ENCODE results near the gene PLTP. TPM values are rescaled to one million over a fixed set of nuclear protein-coding genes. Genes with fewer than 3 reads are reported as not detected.

The PLTP gene
- total RNA-seq, 2 donors from 2014 or later = 134 to 689 TPM

- intact Hi-C loops (cut with DNase I) = no loop called here
Observed at GRCh38 chr20:45927071-45927878, 15.3 kb upstream of the PLTP start.

GRCh38 chr20:45926731-45927070, 14.7 kb upstream of the PLTP start:
- intact Hi-C loops (cut with DNase I) = no loop called here
- DNase-seq (ENCODE audit: low spot score) = no peak

More at GRCh38 chr20:45927071-45927878, 15.3 kb upstream of the PLTP start:
- DNase-seq (ENCODE audit: low spot score) = no peak

- intact Hi-C loops (cut with DNase I) = no loop called here
- no peak for DNase-seq (ENCODE audit: low spot score)
Observed at GRCh38 chr20:45925821-45926506, 14.0 kb upstream of the PLTP start.

- intact Hi-C loops (cut with DNase I) = no loop called here
- peak; percentile 90 for DNase-seq (ENCODE audit: low spot score)
Observed at GRCh38 chr20:45924391-45925261, 12.7 kb upstream of the PLTP start.

GRCh38 chr20:45921337-45922189, 9.6 kb upstream of the PLTP start:
- no peak for DNase-seq (ENCODE audit: low spot score)
- intact Hi-C loops (cut with DNase I) = no loop called here

GRCh38 chr20:45920462-45921336, 8.7 kb upstream of the PLTP start:
- intact Hi-C loops (cut with DNase I) = no loop called here
- DNase-seq (ENCODE audit: low spot score) = no peak

- intact Hi-C loops (cut with DNase I) = no loop called here
Observed at GRCh38 chr20:45919542-45920399, 7.8 kb upstream of the PLTP start.

GRCh38 chr20:45918779-45919537, 7.0 kb upstream of the PLTP start:
- DNase-seq (ENCODE audit: low spot score) = no peak
- intact Hi-C loops (cut with DNase I) = no loop called here

More at GRCh38 chr20:45919542-45920399, 7.8 kb upstream of the PLTP start:
- no peak for DNase-seq (ENCODE audit: low spot score)

- DNase-seq (ENCODE audit: low spot score) = no peak
- intact Hi-C loops (cut with DNase I) = no loop called here
Observed at GRCh38 chr20:45918182-45918737, 6.3 kb upstream of the PLTP start.

- DNase-seq (ENCODE audit: low spot score) = no peak
- intact Hi-C loops (cut with DNase I) = no loop called here
Observed at GRCh38 chr20:45917790-45918141, 5.8 kb upstream of the PLTP start.

GRCh38 chr20:45913116-45913515, 1.2 kb upstream of the PLTP start:
- intact Hi-C loops (cut with DNase I) = no loop called here
- no peak for DNase-seq (ENCODE audit: low spot score)

- intact Hi-C loops (cut with DNase I) = no loop called here
- no peak for DNase-seq (ENCODE audit: low spot score)
Observed at GRCh38 chr20:45912344-45912682, 358 bp upstream of the PLTP start.

- intact Hi-C loops (cut with DNase I) = no loop called here
- DNase-seq (ENCODE audit: low spot score) = peak; percentile 99
Observed at GRCh38 chr20:45910670-45911485, 1.1 kb downstream of the PLTP start.

- no peak for DNase-seq (ENCODE audit: low spot score)
- intact Hi-C loops (cut with DNase I) = no loop called here
Observed at GRCh38 chr20:45909817-45910669, 1.9 kb downstream of the PLTP start.

GRCh38 chr20:45909336-45909808, 2.6 kb downstream of the PLTP start:
- intact Hi-C loops (cut with DNase I) = no loop called here
- DNase-seq (ENCODE audit: low spot score) = no peak
